IMR-90 (cell line): Measurements from ENCODE around the gene GALNT5. TPM values are rescaled to one million over a fixed set of nuclear protein-coding genes. Genes with fewer than 3 reads are reported as not detected.

ENCODE experiments used
- ATAC-seq: fragments of 200-7000 bp; cut with Tn5 transposase; 2 replicates; pipeline ENCODE4 v1.9.1; 2020; ENCODE audit warnings: low read depth, mild to moderate bottlenecking, moderate library complexity
- BruUV-seq: library from RNA; stranded (reverse); fragments of 400-500 nt; replicated peaks from 2 replicates; lab custom pipeline; 2021; lab: Mats Ljungman, UMichigan
- CTCF ChIA-PET: fragments of 300-600 bp; formaldehyde crosslinking; extraction: SDS; loops from one replicate; lab custom pipeline; 2021; ENCODE audit warnings: antibody characterized with exemption; lab: Yijun Ruan, JAX
- POLR2A ChIA-PET: fragments of 300-600 bp; sonication (Branson Sonifier 250); formaldehyde crosslinking; loops from one replicate; lab custom pipeline; 2022; ENCODE audit warnings: antibody characterized with exemption; ENCODE audit not compliant: unreplicated experiment; lab: Charles Lee
- DNase-seq: peaks from one replicate; pipeline ENCODE4 v3.0.0; 2013
- H2AFZ ChIP-seq: replicated peaks from 2 replicates; pipeline ENCODE3; 2013; ENCODE audit warnings: low read length, mild to moderate bottlenecking; ENCODE audit not compliant: poor library complexity
- H2AK5ac ChIP-seq: 2 replicates; pipeline ENCODE4 v1.6.1; 2013; ENCODE audit warnings: low read depth, low read length, inconsistent platforms
- H2AK9ac ChIP-seq: replicated peaks from 2 replicates; pipeline ENCODE3; 2013; ENCODE audit warnings: mild to moderate bottlenecking, low read depth, low read length, moderate library complexity; ENCODE audit not compliant: poor library complexity
- H2BK120ac ChIP-seq: 2 replicates; pipeline ENCODE4 v1.6.1; 2013; ENCODE audit warnings: low read depth, low read length, inconsistent platforms
- H2BK15ac ChIP-seq: 3 replicates; pipeline ENCODE4 v1.6.1; 2013; ENCODE audit warnings: low read depth, low read length, inconsistent platforms
- H2BK20ac ChIP-seq: 2 replicates; pipeline ENCODE4 v1.6.1; 2013; ENCODE audit warnings: low read depth, mild to moderate bottlenecking, inconsistent platforms, low read length, moderate library complexity
- H2BK5ac ChIP-seq: 2 replicates; pipeline ENCODE4 v1.6.1; 2013; ENCODE audit warnings: mild to moderate bottlenecking, low read depth, low read length, inconsistent platforms; ENCODE audit not compliant: poor library complexity, severe bottlenecking
- H3K14ac ChIP-seq: replicated peaks from 2 replicates; pipeline ENCODE4 v1.6.1; 2013; ENCODE audit warnings: low read depth, low read length, inconsistent platforms
- H3K18ac ChIP-seq: 2 replicates; pipeline ENCODE4 v1.6.1; 2013; ENCODE audit warnings: low read depth, low read length, control low read depth
- H3K23ac ChIP-seq: 2 replicates; pipeline ENCODE4 v1.6.1; 2013; ENCODE audit warnings: low read depth, low read length, inconsistent platforms
- H3K27ac ChIP-seq: 2 replicates; pipeline ENCODE4 v1.5.1; 2013; ENCODE audit warnings: mild to moderate bottlenecking, control low read depth, low read length; ENCODE audit not compliant: insufficient read depth
- H3K27me3 ChIP-seq: 2 replicates; pipeline ENCODE4 v1.6.1; 2013; ENCODE audit warnings: low read length; ENCODE audit not compliant: control insufficient read depth, insufficient read depth
- H3K36me3 ChIP-seq: 2 replicates; pipeline ENCODE4 v1.6.1; 2013; ENCODE audit warnings: low read length, mixed read lengths; ENCODE audit not compliant: control insufficient read depth, insufficient read depth
- H3K4ac ChIP-seq: 2 replicates; pipeline ENCODE4 v1.6.1; 2013; ENCODE audit warnings: low read depth, low read length, inconsistent platforms
- H3K4me1 ChIP-seq: 2 replicates; pipeline ENCODE4 v1.6.1; 2013; ENCODE audit warnings: low read length, mixed read lengths; ENCODE audit not compliant: control insufficient read depth, insufficient read depth
- H3K4me2 ChIP-seq: 2 replicates; pipeline ENCODE4 v1.6.1; 2013; ENCODE audit warnings: low read depth, mild to moderate bottlenecking, control low read depth, low read length, moderate library complexity
- H3K4me3 ChIP-seq: 2 replicates; pipeline ENCODE4 v1.5.1; 2013; ENCODE audit warnings: low read depth, mild to moderate bottlenecking, control low read depth, low read length, moderate library complexity; ENCODE audit not compliant: insufficient read depth
- H3K56ac ChIP-seq: 2 replicates; pipeline ENCODE4 v1.6.1; 2013; ENCODE audit warnings: low read length, inconsistent platforms; ENCODE audit not compliant: insufficient read depth; ENCODE audit errors: extremely low read depth
- H3K79me1 ChIP-seq, 2 experiments: 2 replicates each; pipeline ENCODE4 v1.6.1; 2013; ENCODE audit warnings: low read length in 2 of 2, inconsistent platforms in 1 of 2, low read depth in 1 of 2
- H3K9ac ChIP-seq: 2 replicates; pipeline ENCODE4 v1.6.1; 2013; ENCODE audit warnings: low read depth, low read length, control low read depth
- H3K9me1 ChIP-seq: 2 replicates; pipeline ENCODE4 v1.6.1; 2013; ENCODE audit warnings: low read length, inconsistent platforms; ENCODE audit not compliant: insufficient read depth
- H3K9me3 ChIP-seq: 2 replicates; pipeline ENCODE4 v1.6.1; 2013; ENCODE audit warnings: low read length; ENCODE audit not compliant: control insufficient read depth, insufficient read depth
- H4K20me1 ChIP-seq: 2 replicates; pipeline ENCODE4 v1.6.1; 2013; ENCODE audit warnings: low read length, inconsistent platforms; ENCODE audit not compliant: insufficient read depth
- H4K5ac ChIP-seq: 2 replicates; pipeline ENCODE4 v1.6.1; 2013; ENCODE audit warnings: mild to moderate bottlenecking, low read depth, low read length, control low read depth
- H4K8ac ChIP-seq, 2 experiments: 2 replicates each; pipeline ENCODE4 v1.6.1; 2013; ENCODE audit warnings: low read depth in 2 of 2, low read length in 2 of 2, control low read depth in 1 of 2, inconsistent platforms in 1 of 2
- H4K91ac ChIP-seq: 2 replicates; pipeline ENCODE4 v1.6.1; 2013; ENCODE audit warnings: low read depth, low read length, inconsistent platforms; ENCODE audit not compliant: insufficient read depth
- BHLHE40 ChIP-seq: fragments of 150-350 bp; IDR thresholded peaks from 2 replicates; pipeline ENCODE4 v1.6.1; 2016; ENCODE audit warnings: mild to moderate bottlenecking, low read depth, low read length
- FOS ChIP-seq: fragments of 150-350 bp; IDR thresholded peaks from 2 replicates; pipeline ENCODE4 v1.6.1; 2016; ENCODE audit warnings: low read depth, low read length
- MXI1 ChIP-seq: IDR thresholded peaks from 2 replicates; pipeline ENCODE4 v1.6.1; 2012; ENCODE audit warnings: low read depth, mild to moderate bottlenecking, low read length, moderate library complexity, borderline replicate concordance
- POLR2A ChIP-seq: IDR thresholded peaks from 2 replicates; pipeline ENCODE4 v1.6.1; 2012; ENCODE audit warnings: mild to moderate bottlenecking, low read depth, low read length
- RCOR1 ChIP-seq: IDR thresholded peaks from 2 replicates; pipeline ENCODE4 v1.6.1; 2012; ENCODE audit warnings: mild to moderate bottlenecking, low read length, improper control_type of control experiment; ENCODE audit not compliant: insufficient replicate concordance
- RFX5 ChIP-seq: IDR thresholded peaks from 2 replicates; pipeline ENCODE4 v1.8.0; 2012; ENCODE audit warnings: low read depth, mild to moderate bottlenecking, low read length, moderate library complexity
- SMC3 ChIP-seq: fragments of 150-350 bp; IDR thresholded peaks from 2 replicates; pipeline ENCODE4 v1.6.1; 2016; ENCODE audit warnings: low read depth, mild to moderate bottlenecking, antibody characterized with exemption, low read length, moderate library complexity
- WGBS, 2 experiments: methylation state at CpG; one replicate each; pipeline versions ENCODE4 v1.1.5 to v1.1.7; 2013; ENCODE audit warnings: missing lambda C conversion rate in 2 of 2; ENCODE audit not compliant: insufficient read length in 1 of 2; ENCODE audit errors: extremely low coverage in 2 of 2; 5-methylcytosine and 5-hydroxymethylcytosine counted together
- dilution Hi-C: fragments of 300-500 bp; cut with HindIII; formaldehyde crosslinking; loops from one replicate; pipeline ENCODE4 v1.14.3; 2018; ENCODE audit warnings: low sequenced_read_pairs; ENCODE audit not compliant: unreplicated experiment
- in situ Hi-C: fragments of 300-500 bp; cut with MboI; formaldehyde crosslinking; loops from 3 replicates; pipeline ENCODE4 v1.14.3; 2019; ENCODE audit warnings: low sequenced_read_pairs, inconsistent platforms, mixed read lengths
- intact Hi-C: fragments of 100-400 bp; cut with micrococcal nuclease; formaldehyde crosslinking; loops from 2 replicates; pipeline ENCODE4 v1.10.0; 2022
- polyA plus RNA-seq, 3 experiments: library from polyadenylated mRNA; depleted of rRNA; stranded (reverse); fragments of >200 nt; gene quantifications; 2 replicates each; pipeline ENCODE4 v1.2.3, GENCODE V29; 2012; ENCODE audit warnings: low replicate concordance in 1 of 3
- total RNA-seq: library from RNA; depleted of rRNA; stranded (reverse); fragments of >200 nt; gene quantifications from 2 replicates; pipeline ENCODE4 v1.2.3, GENCODE V29; 2012

GALNT5 gene
- total and polyA plus RNA-seq, 2 of the 4 experiments (the other 2 are of a cell fraction), result 36.3 to 63.3 TPM

GRCh38 chr2:157303612-157304011, 46.1 kb downstream of the GALNT5 start:
- DNase-seq, result no peak
- Histone ChIP-seq H3K4ac (no peak overlapping the region), H2AK9ac (no peak overlapping the region), H2BK5ac (no peak overlapping the region), H3K4me2 (no peak overlapping the region), H3K9ac (no peak overlapping the region), H3K27me3 (no peaks in the 10 kb centered on the region), H3K36me3 (peaks cover 9% of the 10 kb centered on the region), H2BK15ac (no peak overlapping the region), H3K14ac (no peak overlapping the region), H3K18ac (no peak overlapping the region), H2AFZ (no peak overlapping the region), H4K20me1 (no peaks in the 10 kb centered on the region), H4K8ac (no peak overlapping the region), H3K23ac (no peak overlapping the region), H3K79me1 (no peaks in the 10 kb centered on the region), H2AK5ac (no peak overlapping the region), H3K9me1 (peaks cover 3% of the 10 kb centered on the region; the same call in 1 of the 2 replicates), H2BK20ac (no peak overlapping the region), H2BK120ac (no peak overlapping the region), H4K5ac (no peak overlapping the region), H3K27ac (no peak overlapping the region), H3K9me3 (no peaks in the 10 kb centered on the region), H4K91ac (no peak overlapping the region), H3K4me1 (peaks cover 4% of the 10 kb centered on the region; the same call in 1 of the 2 replicates), H3K56ac (no peak overlapping the region), H3K4me3 (no peak overlapping the region)
- no peak for ATAC-seq
- ChIA-PET CTCF (interaction anchor here (0.8 to 1.8 kb wide), 3 partner anchors 13 to 156 kb away, joined by 3 to 11 read pairs (median 3); no protein-coding TSS in a partner anchor), POLR2A (no interaction called here)
- in situ Hi-C loops, result no loop called here
- BruUV-seq, result no TSS peak
- intact Hi-C loops, result loop anchor here (2.0 kb wide), 1 partner anchor 33 kb away; no protein-coding TSS in a partner anchor
- dilution Hi-C loops, result no loop called here
- TF ChIP-seq MXI1 (no peak), RFX5 (no peak), POLR2A (no peak), SMC3 (no peak), FOS (no peak), BHLHE40 (no peak), RCOR1 (no peak)
- 80% methylated on average over 1 of the region's 2 CpGs; no CpG with 5 or more reads in 1 of the 2 experiments for WGBS, 2 experiments
